ENCODE results near the gene EEA1. TPM values are rescaled to one million over a fixed set of nuclear protein-coding genes. Genes with fewer than 3 reads are reported as not detected.

The EEA1 gene
- total RNA-seq, result 10 to 100 TPM; 24.7 to 45.0 (median 32.1) TPM

GRCh38 chr12:92928962-92929915 lies at the start of gene EEA1:
Gene EEA1 (minus strand): TSS chr12:92929295. CDS start chr12:92929066, 229 bp downstream.
- WGBS, 2 donors, result 0% methylated on average over 38 to 56 of the region's 98 CpGs
- TF ChIP-seq POLR2A (IDR thresholded peaks at IDR 0.05), result peak in 1 of 2 donors; percentile 67
- TF ChIP-seq, protein P1, sequence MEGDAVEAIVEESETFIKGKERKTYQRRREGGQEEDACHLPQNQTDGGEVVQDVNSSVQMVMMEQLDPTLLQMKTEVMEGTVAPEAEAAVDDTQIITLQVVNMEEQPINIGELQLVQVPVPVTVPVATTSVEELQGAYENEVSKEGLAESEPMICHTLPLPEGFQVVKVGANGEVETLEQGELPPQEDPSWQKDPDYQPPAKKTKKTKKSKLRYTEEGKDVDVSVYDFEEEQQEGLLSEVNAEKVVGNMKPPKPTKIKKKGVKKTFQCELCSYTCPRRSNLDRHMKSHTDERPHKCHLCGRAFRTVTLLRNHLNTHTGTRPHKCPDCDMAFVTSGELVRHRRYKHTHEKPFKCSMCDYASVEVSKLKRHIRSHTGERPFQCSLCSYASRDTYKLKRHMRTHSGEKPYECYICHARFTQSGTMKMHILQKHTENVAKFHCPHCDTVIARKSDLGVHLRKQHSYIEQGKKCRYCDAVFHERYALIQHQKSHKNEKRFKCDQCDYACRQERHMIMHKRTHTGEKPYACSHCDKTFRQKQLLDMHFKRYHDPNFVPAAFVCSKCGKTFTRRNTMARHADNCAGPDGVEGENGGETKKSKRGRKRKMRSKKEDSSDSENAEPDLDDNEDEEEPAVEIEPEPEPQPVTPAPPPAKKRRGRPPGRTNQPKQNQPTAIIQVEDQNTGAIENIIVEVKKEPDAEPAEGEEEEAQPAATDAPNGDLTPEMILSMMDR (IDR thresholded peaks at IDR 0.05), result no peak
- intact Hi-C loops (cut with DNase I; ENCODE audit: low total_unique reads), result no loop called here

GRCh38 chr12:92978607-92979006 lies 49.5 kb upstream of the EEA1 start:
- intact Hi-C loops (cut with DNase I; ENCODE audit: low total_unique reads), result no loop called here
- no peak for DNase-seq (ENCODE audit: low spot score in 2 of 2)
- no peak overlapping the region for H3K4me3 ChIP-seq (ENCODE audit: low read depth, poor library complexity, severe bottlenecking)
- WGBS, 2 donors, result 52 to 71% methylated on average over 2 of the region's 2 CpGs
- no peak for TF ChIP-seq POLR2A (IDR thresholded peaks at IDR 0.05)
- TF ChIP-seq, protein P1 (IDR thresholded peaks at IDR 0.05), result no peak

More at GRCh38 chr12:92928962-92929915, at the start of gene EEA1:
- H3K4me3 ChIP-seq (ENCODE audit: low read depth, poor library complexity, severe bottlenecking), result peak within 1 kb of the TSS; percentile 82
- DNase-seq (ENCODE audit: low spot score in 2 of 2), result peak; percentile 95 to 99

- no peak overlapping the region for H3K4me3 ChIP-seq (ENCODE audit: low read depth, poor library complexity, severe bottlenecking)
- no peak for DNase-seq (ENCODE audit: low spot score in 2 of 2)
- 78 to 83% methylated on average over 5 of the region's 5 CpGs for WGBS, 2 donors
- intact Hi-C loops (cut with DNase I; ENCODE audit: low total_unique reads), result no loop called here
- TF ChIP-seq, protein P1 (IDR thresholded peaks at IDR 0.05), result no peak
- TF ChIP-seq POLR2A (IDR thresholded peaks at IDR 0.05), result no peak
Measured at GRCh38 chr12:92977326-92977725, 48.2 kb upstream of the EEA1 start.

DNA sequence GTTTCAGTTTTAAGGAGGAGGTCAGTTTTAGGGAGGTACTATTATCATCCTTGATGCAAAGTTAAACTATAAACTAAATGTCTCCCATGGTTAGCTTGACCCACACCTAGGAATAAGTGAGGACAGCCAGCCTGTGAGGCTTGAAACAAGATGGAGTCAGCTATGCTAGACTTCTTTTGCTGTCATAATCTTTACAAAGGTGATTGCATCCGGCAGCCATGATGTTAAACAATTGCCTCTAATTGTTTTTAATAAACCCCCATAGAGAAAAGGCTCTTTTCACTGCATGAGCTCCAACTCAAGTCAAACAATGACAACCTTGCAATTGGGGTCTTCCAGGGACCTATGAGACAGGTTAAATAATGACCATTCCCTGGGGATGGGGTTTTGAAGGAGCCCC lies 45.7 kb upstream of the EEA1 start:
- intact Hi-C loops (cut with DNase I; ENCODE audit: low total_unique reads), result no loop called here
- H3K4me3 ChIP-seq (ENCODE audit: low read depth, poor library complexity, severe bottlenecking), result no peak overlapping the region
- TF ChIP-seq, protein P1 (IDR thresholded peaks at IDR 0.05), result no peak
- TF ChIP-seq POLR2A (IDR thresholded peaks at IDR 0.05), result no peak
- DNase-seq (ENCODE audit: low spot score in 2 of 2), result no peak
- WGBS, 2 donors, result 100% methylated on average over 1 of the region's 1 CpG

GRCh38 chr12:92973614-92974013 lies 44.5 kb upstream of the EEA1 start:
- TF ChIP-seq, protein P1 (IDR thresholded peaks at IDR 0.05), result no peak
- TF ChIP-seq POLR2A (IDR thresholded peaks at IDR 0.05), result no peak
- no peak for DNase-seq (ENCODE audit: low spot score in 2 of 2)
- no peak overlapping the region for H3K4me3 ChIP-seq (ENCODE audit: low read depth, poor library complexity, severe bottlenecking)
- WGBS, 2 donors, result 83 to 86% methylated on average over 1 of the region's 1 CpG
- intact Hi-C loops (cut with DNase I; ENCODE audit: low total_unique reads), result no loop called here

All from lower leg skin (tissue), 4 donors.